Caco-2 (cell line): Measurements from ENCODE around the gene LUC7L. TPM values are rescaled to one million over a fixed set of nuclear protein-coding genes. Genes with fewer than 3 reads are reported as not detected.

Source experiments
- BruUV-seq: library from RNA; stranded (reverse); fragments of 400-500 nt; replicated peaks from 2 replicates; lab custom pipeline; 2021; lab: Mats Ljungman, UMichigan
- CTCF ChIA-PET: fragments of 300-600 bp; sonication (Branson Sonifier 250); formaldehyde crosslinking; loops from one replicate; lab custom pipeline; 2022; ENCODE audit warnings: antibody characterized with exemption; lab: Charles Lee
- POLR2A ChIA-PET: fragments of 300-600 bp; sonication (Branson Sonifier 250); formaldehyde crosslinking; loops from one replicate; lab custom pipeline; 2022; ENCODE audit warnings: antibody characterized with exemption; lab: Charles Lee
- DNase-seq, 2 experiments: peaks; one replicate each; pipeline versions ENCODE4 v3.0.0 to v3.0.0-alpha.2; 2020 to 2022
- H3K27me3 ChIP-seq: replicated peaks from 2 replicates; pipeline ENCODE4 v1.6.0; 2011; ENCODE audit warnings: low read length; ENCODE audit not compliant: control insufficient read depth, insufficient read depth
- H3K36me3 ChIP-seq: 2 replicates; pipeline ENCODE4 v1.5.1; 2011; ENCODE audit warnings: low read length; ENCODE audit not compliant: control insufficient read depth, insufficient read depth
- H3K4me1 ChIP-seq: fragments of 250-450 bp; sonication (Bioruptor Pico); 2 replicates; pipeline ENCODE4 v1.5.1; 2020; ENCODE audit warnings: mild to moderate bottlenecking
- H3K4me3 ChIP-seq: 2 replicates; pipeline ENCODE4 v1.5.1; 2011; ENCODE audit warnings: low read depth, mild to moderate bottlenecking, control low read depth, low read length
- H3K9me3 ChIP-seq: fragments of 250-450 bp; sonication (Bioruptor Pico); 2 replicates; pipeline ENCODE4 v1.5.1; 2020; ENCODE audit warnings: mild to moderate bottlenecking, moderate library complexity
- H3K27ac Mint-ChIP-seq: one replicate; pipeline ENCODE4 v1.8.0; 2022; ENCODE audit warnings: mixed read lengths; ENCODE audit not compliant: unreplicated experiment
- H3K27me3 Mint-ChIP-seq: one replicate; pipeline ENCODE4 v1.8.0; 2022; ENCODE audit warnings: mixed read lengths; ENCODE audit not compliant: insufficient read depth, unreplicated experiment
- H3K36me3 Mint-ChIP-seq: one replicate; pipeline ENCODE4 v1.8.0; 2022; ENCODE audit warnings: mild to moderate bottlenecking, mixed read lengths; ENCODE audit not compliant: insufficient read depth, unreplicated experiment
- H3K4me1 Mint-ChIP-seq: one replicate; pipeline ENCODE4 v1.8.0; 2022; ENCODE audit warnings: low read depth, mixed read lengths; ENCODE audit not compliant: unreplicated experiment
- H3K4me3 Mint-ChIP-seq: one replicate; pipeline ENCODE4 v1.8.0; 2022; ENCODE audit warnings: mild to moderate bottlenecking, moderate library complexity, mixed read lengths; ENCODE audit not compliant: unreplicated experiment
- H3K9me3 Mint-ChIP-seq: one replicate; pipeline ENCODE4 v1.8.0; 2022; ENCODE audit warnings: mixed read lengths; ENCODE audit not compliant: unreplicated experiment
- CTCF ChIP-seq, 2 experiments: fragments of 200-600 bp in 1 of 2; IDR thresholded peaks; 1 replicate in 1 of 2; 2 replicates in 1 of 2; pipeline versions ENCODE4 v1.5.1 to v1.8.0; 2011 to 2022; ENCODE audit warnings: antibody characterized with exemption in 1 of 2, control low read depth in 1 of 2, inconsistent platforms in 1 of 2, low read depth in 1 of 2, low read length in 1 of 2, mild to moderate bottlenecking in 1 of 2, moderate library complexity in 1 of 2; ENCODE audit not compliant: insufficient read depth in 1 of 2, severe bottlenecking in 1 of 2, unreplicated experiment in 1 of 2
- intact Hi-C: fragments of 100-400 bp; cut with micrococcal nuclease; formaldehyde crosslinking; loops from one replicate; pipeline ENCODE4 v1.10.0; 2022; ENCODE audit not compliant: unreplicated experiment
- total RNA-seq: library from RNA; stranded (reverse); gene quantifications from 2 replicates; pipeline ENCODE4 v1.2.3, GENCODE V29; 2022

The LUC7L gene
- total RNA-seq, 1 experiment from 2014 or later, result 80.7 TPM

- no peaks in the 10 kb centered on the region for H3K27me3 ChIP-seq
- no peaks in the 10 kb centered on the region for H3K9me3 ChIP-seq
- ChIA-PET POLR2A (no interaction called here), CTCF (no interaction called here)
- no peaks in the 10 kb centered on the region for H3K36me3 ChIP-seq
- Mint-ChIP-seq H3K36me3 (peaks cover 12% of the 10 kb centered on the region), H3K27me3 (no peaks in the 10 kb centered on the region), H3K4me3 (no peak overlapping the region), H3K4me1 (peaks cover 7% of the 10 kb centered on the region), H3K9me3 (no peaks in the 10 kb centered on the region), H3K27ac (no peak overlapping the region)
- BruUV-seq, result no TSS peak
- intact Hi-C loops, result no loop called here
- TF ChIP-seq CTCF (IDR thresholded peaks at IDR 0.05; ENCODE audit: insufficient read depth in 1 of 2, low read depth in 1 of 2, low read length in 1 of 2, severe bottlenecking in 1 of 2, unreplicated experiment in 1 of 2), result no peak
- 0 out of 2 replicates have a peak, but pooled peaks cover 4% of the 10 kb centered on the region for H3K4me1 ChIP-seq
- no peak overlapping the region for H3K4me3 ChIP-seq
- DNase-seq, result no peak
Measured at GRCh38 chr16:247027-247426, 17.8 kb upstream of the LUC7L start.

GRCh38 chr16:245105-245504 is 15.9 kb upstream of the LUC7L start:
- ChIA-PET POLR2A (no interaction called here), CTCF (no interaction called here)
- Histone ChIP-seq H3K4me1 (0 out of 2 replicates have a peak, but pooled peaks cover 4% of the 10 kb centered on the region), H3K9me3 (no peaks in the 10 kb centered on the region), H3K4me3 (no peak overlapping the region), H3K27me3 (no peaks in the 10 kb centered on the region), H3K36me3 (no peaks in the 10 kb centered on the region)
- no peak for DNase-seq
- no peak overlapping the region for H3K4me3 Mint-ChIP-seq
- H3K27me3 Mint-ChIP-seq, result no peaks in the 10 kb centered on the region
- peaks cover under 1% of the 10 kb centered on the region for H3K36me3 Mint-ChIP-seq
- H3K27ac Mint-ChIP-seq, result no peak overlapping the region
- no TSS peak for BruUV-seq
- H3K4me1 Mint-ChIP-seq, result no peaks in the 10 kb centered on the region
- TF ChIP-seq CTCF (IDR thresholded peaks at IDR 0.05; ENCODE audit: insufficient read depth in 1 of 2, low read depth in 1 of 2, low read length in 1 of 2, severe bottlenecking in 1 of 2, unreplicated experiment in 1 of 2), result no peak
- H3K9me3 Mint-ChIP-seq, result no peaks in the 10 kb centered on the region
- intact Hi-C loops, result no loop called here

GRCh38 chr16:243348-243747 is 14.1 kb upstream of the LUC7L start:
- H3K27me3 ChIP-seq, result no peaks in the 10 kb centered on the region
- no peaks in the 10 kb centered on the region for H3K36me3 ChIP-seq
- POLR2A ChIA-PET, result no interaction called here
- Mint-ChIP-seq H3K27me3 (no peaks in the 10 kb centered on the region), H3K9me3 (no peaks in the 10 kb centered on the region), H3K36me3 (no peaks in the 10 kb centered on the region), H3K27ac (no peak overlapping the region), H3K4me1 (no peaks in the 10 kb centered on the region), H3K4me3 (no peak overlapping the region)
- no TSS peak for BruUV-seq
- intact Hi-C loops, result no loop called here
- CTCF ChIA-PET, result no interaction called here
- no peak overlapping the region for H3K4me3 ChIP-seq
- no peak for TF ChIP-seq CTCF (IDR thresholded peaks at IDR 0.05; ENCODE audit: insufficient read depth in 1 of 2, low read depth in 1 of 2, low read length in 1 of 2, severe bottlenecking in 1 of 2, unreplicated experiment in 1 of 2)
- H3K9me3 ChIP-seq, result no peaks in the 10 kb centered on the region
- H3K4me1 ChIP-seq, result no peaks in the 10 kb centered on the region
- no peak for DNase-seq
